ENCODE results near the gene AGRN.
"Not testable (repeated sequence)": the region's sequence is repeated elsewhere in the genome, so short reads cannot be mapped to it uniquely, and the experiment has no call there.

Gene AGRN

DNA sequence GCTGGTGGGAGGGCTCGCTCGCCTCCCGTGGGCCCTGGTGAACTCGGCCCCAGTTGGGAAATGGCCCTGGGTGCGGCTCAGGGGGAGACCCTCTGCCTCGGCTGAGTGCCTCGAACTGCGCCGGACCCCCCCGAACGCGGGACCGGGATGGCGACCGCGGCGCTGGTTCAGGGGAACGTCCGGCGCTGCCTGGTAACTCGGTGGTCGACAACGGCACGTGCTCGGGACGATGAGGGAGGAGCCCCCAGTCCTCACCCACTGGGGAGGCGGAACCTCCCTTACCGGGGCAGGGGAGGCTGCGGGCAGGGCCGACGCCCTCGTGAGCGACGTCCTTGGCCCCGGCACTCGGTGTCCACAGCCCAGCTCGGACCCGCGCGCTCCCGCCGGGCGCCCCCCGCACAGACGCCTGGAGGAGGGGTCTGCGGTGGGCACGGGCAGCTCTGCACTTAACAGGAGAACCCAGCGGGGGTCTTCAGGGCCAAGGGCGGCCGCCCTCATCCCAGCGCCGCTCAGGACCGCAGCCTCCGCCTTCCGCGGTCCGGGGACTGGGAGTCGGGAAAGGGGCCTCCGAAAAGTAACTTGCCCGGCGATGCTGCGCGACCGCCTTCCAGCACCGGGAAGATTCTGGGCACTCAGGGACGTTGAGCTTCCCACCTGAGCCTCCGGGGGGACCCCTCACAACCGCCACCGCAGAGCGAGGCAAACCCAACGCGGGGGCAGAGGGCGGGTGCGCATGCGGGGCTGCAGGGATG lies 21.8 kb upstream of the AGRN start:
- DNase-seq: peak in 19 of 42 donors; percentile 39 to 73 (median 53)

DNA sequence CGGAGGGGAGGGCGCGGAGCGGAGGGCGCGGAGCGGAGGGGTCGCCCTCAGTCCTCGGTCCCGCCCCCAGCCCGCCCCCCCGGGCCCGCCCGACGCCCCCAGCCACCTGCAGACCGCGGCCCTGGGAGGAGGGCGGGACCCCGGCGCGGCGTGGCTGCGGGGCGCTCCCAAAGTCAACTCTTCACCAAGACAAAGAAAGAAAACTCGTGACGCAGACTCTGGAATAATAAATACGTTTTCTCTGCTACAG lies 21.2 kb upstream of the AGRN start:
- intact Hi-C loops (cut with DNase I): no loop called here
- peak in 2 of 42 donors; percentile 24 to 38 for DNase-seq

More for the DNA sequence above, 21.8 kb upstream of the AGRN start:
- intact Hi-C loops (cut with DNase I): no loop called here

DNA sequence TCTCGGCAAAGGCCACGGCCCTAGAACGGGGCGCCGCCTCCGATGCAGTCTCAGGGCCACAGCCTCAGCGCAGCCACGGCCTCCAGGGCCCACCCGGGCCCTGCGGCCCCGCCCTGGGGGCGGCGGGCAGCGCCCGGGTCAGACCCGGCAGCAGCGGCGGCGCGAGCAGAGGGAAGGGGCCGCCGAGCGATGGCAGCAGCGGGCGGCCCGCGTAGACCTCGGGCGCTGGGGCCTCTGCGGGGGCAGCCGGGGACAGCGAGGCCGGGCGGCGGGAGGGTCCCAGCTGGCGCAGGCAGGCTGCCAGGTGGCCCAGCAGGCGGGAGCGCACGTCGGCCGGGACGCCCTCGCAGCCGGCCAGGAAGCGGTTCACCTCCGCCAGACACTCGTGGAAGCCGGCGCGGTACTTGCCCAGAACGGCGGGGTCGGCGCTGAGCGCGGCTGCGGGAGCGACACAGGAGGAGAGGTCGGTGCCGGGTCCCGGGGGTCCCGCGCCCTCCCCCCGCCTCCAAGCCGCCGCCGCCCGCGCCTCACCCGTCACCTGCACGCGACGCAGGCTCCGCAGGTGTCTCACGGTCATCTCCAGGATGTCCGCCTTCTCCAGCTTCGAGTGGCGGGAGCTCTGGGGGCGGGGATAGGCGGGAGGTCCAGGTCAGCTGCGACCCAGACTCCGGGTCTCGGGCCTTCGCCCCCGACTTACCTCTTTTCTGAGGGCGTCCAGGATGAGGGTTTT lies 20.8 kb upstream of the AGRN start:
- DNase-seq: peak in 6 of 42 donors; percentile 21 to 55 (median 44)
- intact Hi-C loops (cut with DNase I): no loop called here

GRCh38 chr1:999725-1000356 lies 20.1 kb upstream of the AGRN start, which contains the start of gene HES4:
HES4 (minus strand) TSS chr1:1000097; CDS start chr1:999973, 124 bp downstream.
- intact Hi-C loops (cut with DNase I): no loop called here
- peak; percentile 71 to 96 (median 88) for DNase-seq

- intact Hi-C loops (cut with DNase I): no loop called here
- peak in 40 of 42 donors; percentile 44 to 90 (median 76) for DNase-seq
Measured at GRCh38 chr1:1000357-1001056, 19.4 kb upstream of the AGRN start.

DNA sequence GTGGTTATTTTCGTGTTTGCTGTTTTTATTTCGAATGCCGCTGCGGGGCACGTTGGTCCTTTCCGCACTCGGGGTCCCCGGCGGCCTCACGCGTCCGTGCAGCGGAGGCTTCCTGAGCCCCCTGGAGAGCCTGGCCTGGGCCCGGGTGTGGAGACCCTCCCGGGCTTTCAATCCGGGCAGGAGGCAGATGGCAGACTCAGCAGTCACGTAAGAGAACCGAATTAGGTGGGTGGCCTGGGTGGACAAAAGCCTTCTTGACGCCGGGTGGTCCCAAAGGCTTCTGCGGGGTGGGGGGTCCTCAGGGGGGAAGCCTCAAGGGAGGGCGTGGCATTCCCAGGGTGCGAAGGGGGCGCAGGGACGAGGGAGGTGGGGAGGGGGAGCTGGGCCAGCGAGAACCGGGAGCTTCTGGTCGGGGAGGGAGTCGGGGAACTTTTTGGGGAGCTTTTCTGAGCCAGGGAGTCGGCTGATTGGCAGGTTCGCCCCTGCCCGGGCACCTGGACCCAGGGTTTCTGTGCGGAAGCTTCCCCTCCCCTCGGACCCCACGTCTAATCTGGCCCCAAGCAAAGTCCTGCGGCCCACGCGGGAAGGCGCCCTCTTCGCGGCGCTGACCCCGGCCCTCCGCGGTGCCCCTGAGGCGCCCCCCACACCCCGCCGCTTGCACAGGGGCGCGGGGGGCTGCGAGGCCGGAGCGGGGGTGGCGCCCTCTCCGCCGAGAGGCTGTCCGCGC lies 18.7 kb upstream of the AGRN start:
- DNase-seq: no peak
- intact Hi-C loops (cut with DNase I): no loop called here

DNA sequence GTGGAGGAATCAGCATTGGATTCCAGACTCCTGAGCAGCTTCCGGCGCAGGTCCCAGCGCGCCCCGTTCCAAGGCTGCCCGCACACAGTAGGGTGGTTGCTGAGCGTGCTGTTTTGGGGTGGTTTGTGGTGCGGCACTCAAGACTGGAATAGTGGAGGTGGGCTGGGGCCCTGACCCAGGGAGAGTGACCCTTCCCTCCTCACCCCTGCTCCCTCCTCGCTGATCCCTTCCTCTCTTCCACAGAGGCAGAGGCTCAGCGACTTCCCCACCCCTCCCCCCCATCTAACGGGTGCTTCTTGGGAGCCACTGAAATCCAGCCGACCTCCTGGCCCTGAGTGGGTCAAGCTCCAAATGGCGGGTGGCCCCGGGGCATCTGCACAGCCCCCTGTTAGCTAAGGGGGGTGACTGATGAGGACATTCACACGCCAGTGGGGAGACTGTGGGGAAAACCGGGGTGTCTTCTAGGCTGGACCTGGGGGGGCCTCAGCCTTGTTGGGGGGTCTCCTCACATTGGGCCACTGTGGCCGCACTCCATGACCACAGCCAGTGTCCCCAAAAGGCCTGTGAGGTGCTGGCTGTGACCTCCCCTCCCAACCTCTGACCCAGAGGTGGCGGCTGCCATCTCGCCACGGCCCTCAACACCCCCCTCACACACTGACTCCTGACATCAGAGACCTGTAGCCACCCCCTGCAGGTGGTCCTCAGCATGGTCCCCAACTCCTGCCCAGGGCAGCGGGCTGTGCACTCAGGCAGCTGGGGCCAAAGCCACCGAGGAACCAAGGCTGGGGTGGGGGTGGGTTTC lies 16.1 kb upstream of the AGRN start:
- intact Hi-C loops (cut with DNase I): no loop called here
- no peak for DNase-seq

DNA sequence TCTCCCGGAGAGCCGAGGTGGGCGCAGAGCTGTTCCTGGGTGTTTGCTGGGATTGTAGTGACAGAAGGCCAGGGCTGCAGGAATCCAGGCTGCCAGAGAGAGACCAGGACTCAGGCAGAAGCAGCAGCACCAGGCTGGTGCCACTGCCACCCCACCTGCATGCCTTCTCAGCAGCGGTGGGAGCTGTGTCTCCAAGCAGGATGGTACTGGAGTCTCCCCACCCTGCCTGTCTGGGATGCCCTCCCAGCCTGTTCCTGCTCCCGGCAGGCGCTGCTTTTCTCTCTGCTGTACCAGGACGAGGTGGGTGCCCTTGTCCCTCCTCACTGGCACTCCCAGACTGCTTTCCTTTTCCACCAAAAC lies 15.5 kb upstream of the AGRN start:
- intact Hi-C loops (cut with DNase I): no loop called here
- no peak for DNase-seq

GRCh38 chr1:1004780-1005697 lies 14.9 kb upstream of the AGRN start:
- intact Hi-C loops (cut with DNase I): no loop called here
- DNase-seq: no peak

- intact Hi-C loops (cut with DNase I): no loop called here
- no peak for DNase-seq
Measured at GRCh38 chr1:1005774-1006304, 14.1 kb upstream of the AGRN start.

GRCh38 chr1:1006305-1007159 lies 13.4 kb upstream of the AGRN start:
- no peak for DNase-seq
- intact Hi-C loops (cut with DNase I): no loop called here

DNA sequence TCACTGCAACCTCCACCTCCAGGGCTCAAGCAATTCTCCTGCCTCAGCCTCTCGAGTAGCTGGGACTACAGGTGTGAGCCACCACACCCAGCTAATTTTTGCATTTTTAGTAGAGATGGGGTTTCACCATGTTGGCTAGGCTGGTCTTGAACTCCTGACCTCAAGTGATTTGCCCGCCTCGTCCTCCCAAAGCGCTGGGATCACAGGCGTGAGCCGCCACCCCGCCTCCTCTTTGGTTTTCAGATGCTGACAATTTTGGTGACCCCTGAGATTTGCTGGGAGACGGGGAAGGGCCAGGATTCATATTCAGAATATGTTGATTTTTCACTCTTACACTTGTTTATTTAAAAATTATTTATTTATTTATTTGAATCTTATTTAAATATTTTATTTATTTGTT lies 9.8 kb upstream of the AGRN start:
- DNase-seq; intact Hi-C loops (cut with DNase I): not testable (repeated sequence)

DNA sequence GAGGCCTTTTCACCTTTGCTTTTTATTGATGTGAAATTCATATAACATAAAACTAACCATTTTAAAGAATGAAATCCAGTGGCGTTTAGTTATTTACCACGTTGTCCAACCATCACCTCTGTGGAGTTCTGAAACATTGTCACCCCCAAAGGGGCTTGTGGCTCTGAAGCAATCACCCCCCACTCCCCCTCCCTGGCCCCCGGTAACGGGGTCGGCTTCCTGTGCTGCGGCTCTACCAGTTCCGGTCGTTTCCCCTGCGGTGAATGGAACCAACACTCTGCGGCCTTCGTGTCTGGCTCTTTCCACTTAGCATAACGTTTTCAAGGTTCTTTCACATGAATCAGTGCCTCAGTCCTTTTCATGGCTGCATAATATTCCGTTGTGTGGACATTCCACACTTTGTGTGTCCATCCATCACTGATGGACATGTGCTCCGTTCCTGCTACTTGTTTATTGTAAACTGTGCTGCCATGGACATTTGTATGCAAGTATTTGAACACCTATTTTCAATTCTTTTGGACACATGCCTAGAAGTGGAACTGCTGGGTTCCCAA lies 8.4 kb upstream of the AGRN start:
- no peak for DNase-seq
- intact Hi-C loops (cut with DNase I): no loop called here

GRCh38 chr1:1012736-1013104 lies 7.2 kb upstream of the AGRN start:
- intact Hi-C loops (cut with DNase I): not testable (repeated sequence)
- DNase-seq: peak in 1 of 42 donors; percentile 16

DNA sequence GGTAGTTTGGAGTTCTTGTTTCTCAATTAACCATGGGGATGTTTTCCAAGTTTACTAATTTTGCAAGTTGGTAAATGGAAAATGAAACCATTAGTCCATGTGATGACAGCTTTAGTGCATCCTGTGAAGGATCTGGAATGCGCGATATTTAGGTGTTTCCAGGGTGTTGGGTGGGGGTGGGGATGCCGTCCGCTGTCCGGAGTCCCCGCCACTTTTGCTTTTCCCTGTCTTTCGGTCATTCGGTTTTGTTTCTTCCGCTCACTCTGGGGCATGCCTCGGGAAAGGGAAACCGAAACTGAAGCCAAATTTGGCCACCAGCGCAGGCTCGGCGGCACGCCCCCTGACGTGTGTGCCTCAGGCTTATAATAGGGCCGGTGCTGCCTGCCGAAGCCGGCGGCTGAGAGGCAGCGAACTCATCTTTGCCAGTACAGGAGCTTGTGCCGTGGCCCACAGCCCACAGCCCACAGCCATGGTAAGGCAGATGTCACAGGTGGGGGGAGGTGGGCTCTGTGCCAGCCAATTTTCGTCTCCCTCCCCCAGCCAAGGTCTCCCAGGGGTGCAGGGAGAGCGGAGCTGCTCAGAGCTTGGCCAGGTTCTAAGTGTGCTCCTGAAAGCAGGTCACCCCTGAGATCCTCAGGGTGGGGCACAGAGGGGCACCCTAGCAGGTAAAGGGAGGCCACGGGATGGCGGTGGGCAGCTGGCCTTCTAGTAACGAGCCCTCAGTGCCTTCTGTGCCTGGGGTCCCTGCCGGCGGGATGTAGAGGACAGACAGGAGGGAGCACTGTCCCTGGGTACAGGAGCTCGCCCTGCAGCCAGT lies 6.6 kb upstream of the AGRN start, which contains the start of gene ISG15:
Gene ISG15, plus strand, starts transcription at position 393 of the 817 bp plus-strand sequence. Its CDS starts 77 bp downstream, at position 470.
- DNase-seq: peak; percentile 63 to 92 (median 80)
- intact Hi-C loops (cut with DNase I): no loop called here
